HG03097 (cell line): Measurements from ENCODE around the gene MSRB3.

Experiments
- ATAC-seq: cut with Tn5 transposase; IDR thresholded peaks from one replicate; pipeline ENCODE4 v1.9.1; 2021; ENCODE audit not compliant: unreplicated experiment, low FRiP score

The MSRB3 gene

DNA sequence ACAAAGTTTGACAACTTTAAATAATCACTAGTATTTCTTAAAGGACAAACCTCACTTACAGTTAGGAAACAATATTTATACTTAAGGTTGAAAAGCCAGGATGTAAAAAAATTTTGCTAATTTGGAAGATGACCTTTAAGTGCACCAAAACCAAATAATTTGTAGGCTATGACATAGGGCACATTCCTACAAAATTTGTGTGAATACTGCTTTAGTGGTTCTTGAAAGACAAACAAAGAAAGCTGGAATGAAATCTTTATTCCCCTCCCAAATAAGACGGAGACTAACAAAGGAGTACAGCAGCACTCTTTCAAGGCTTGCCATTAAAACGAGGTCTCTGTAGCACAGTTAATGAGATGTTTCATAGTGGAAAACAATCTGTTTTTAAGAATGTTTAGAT lies 45.6 kb downstream of the MSRB3 start:
- no peak for ATAC-seq

DNA sequence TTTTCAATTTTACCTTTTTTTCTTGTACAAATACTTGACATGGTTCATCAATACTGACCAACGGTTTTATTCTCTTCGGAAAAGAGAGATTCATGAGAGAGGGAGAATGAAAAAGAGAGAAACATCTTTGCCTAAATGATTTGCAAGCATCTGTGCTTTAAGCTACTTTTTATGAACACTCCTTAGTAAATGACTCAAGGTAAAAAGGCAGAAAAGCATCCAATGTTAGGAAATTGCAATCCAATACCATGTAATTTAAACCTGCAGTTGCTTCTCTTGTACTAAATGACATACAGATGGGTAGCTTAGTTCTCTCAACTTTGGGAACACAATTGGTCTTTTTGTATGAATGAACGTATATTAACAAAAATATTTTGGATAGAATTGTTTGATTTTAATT lies 46.1 kb downstream of the MSRB3 start:
- no peak for ATAC-seq

DNA sequence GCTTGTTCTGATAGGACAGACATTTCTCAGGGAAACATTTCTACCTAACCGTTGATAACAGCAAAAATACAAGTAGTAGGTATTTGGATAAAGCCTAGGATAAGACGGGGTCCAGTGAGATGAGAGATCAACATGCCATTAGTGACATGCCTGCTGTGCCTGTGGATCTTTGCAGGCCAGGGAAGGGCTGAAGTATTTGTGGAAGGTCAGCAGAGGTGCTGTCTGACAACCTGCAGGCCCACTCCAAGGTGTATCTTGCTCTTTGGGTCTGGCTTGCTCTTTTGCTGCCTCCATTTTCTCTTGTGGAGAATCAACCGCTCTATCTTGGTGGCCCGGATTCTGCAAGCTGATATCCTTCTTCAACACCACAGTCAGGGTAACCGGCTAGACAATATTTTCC lies 46.7 kb downstream of the MSRB3 start:
- no peak for ATAC-seq

DNA sequence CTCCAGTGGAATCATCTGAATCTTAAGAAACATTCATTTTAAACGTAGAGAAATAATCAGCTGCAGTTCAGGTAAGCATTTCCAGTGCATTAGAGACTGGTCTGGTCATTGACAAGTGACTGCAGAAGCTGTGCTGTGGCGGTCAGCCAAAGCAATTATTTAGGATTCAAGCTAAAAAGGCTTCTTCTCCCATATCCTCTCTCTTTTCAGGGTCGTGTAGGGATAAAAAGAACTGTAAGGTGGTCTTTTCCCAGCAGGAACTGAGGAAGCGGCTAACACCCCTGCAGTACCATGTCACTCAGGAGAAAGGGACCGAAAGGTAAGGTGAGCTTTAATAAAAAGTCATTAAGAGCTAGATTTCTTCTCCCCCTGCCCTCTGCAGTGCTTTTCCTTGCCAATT lies 48.1 kb downstream of the MSRB3 start:
- ATAC-seq = no peak

DNA sequence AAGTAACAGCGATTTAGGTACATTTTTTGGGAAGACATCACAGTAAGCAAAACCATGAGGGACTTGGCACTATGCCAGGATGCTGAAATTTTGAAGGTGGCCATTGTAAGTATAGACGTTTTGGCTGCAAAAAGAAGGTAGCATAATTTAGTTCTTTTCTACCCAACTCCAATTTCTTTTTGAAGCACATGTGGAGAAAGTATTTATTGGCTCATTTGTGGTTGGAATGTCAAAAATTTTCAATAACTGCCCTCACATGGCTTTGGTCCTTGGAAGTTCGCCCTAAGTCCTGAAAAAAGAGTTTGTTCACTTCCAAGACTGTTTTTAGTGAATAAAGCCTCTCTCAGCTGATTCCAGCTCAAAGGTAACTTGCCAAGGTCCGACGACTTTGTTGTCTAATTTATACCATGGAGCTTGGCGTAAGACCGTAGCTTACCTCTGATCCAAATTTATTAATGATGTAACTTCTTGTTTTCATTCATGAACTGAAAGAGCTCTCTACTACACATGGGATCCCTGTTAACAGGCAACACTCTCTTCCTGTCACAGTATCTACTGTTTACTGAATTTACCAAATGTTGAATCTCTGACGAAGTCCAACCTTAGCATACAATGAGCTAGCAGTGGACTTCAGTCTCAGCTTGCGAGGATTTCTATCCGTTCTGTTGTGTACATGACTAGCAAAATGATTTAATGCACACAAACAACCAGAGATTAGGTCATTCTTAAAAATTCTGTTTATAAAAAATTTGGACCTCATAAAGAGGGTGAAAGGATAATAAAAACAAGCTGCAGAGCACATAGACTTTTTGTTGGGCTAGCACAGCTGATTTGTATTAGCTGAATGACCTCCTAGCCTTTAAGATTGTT lies 49.0 kb downstream of the MSRB3 start:
- no peak for ATAC-seq

DNA sequence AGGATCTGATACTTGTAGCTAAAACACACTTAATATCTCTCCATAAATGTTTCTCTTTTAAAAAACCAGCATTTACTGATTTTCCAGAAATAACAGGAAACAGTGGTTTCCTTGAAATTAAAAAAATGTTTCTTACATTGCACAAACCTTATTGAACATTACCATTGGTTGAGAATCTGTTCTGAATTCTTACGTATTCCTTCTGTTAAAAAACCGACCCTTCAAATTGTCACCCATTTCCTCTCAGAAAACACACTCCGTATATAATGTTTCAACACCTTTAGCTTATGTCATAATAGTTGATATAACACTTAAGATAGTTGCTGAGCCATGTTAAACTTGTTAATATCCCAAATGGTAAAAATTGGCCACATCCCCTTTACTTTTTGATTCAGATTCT lies 51.2 kb downstream of the MSRB3 start:
- ATAC-seq = no peak

DNA sequence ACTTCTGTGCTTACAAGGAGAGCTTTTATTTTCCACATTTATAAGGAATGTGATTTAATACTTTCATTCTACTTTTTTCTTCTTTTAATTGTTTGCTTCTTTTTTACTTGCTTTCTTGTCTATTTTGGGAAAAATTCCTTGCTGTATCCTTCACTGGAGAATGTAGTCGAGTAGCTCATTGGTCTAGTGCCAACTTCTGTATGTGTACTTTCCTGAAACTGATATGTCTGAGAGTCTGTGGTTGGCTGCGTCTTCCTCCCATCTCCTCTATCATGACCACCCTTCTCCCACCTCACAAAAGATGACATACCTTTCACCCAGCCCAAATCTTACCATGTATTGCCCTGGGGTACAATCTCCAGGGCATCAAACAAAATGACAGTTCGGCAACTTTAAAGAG lies 51.8 kb downstream of the MSRB3 start:
- ATAC-seq = no peak

DNA sequence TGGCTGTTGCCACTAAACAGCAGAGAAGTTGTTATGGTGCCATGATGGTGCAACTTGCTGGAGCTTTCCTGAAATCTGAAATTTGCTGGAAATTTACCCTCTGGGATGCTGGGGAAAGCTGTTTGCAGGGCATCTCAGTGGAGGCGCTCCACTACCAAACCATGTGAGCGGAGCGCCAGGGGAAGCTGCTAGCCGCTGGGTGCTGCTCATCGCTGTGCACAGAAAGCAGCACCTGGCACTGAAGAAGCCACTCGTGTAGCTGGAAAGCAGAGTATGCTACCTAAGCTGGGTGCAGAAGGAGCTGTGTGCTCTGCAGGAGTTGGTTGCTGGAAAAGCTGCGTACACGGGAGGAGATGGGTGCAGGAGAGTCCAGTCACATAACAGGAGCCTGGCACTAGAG lies 53.0 kb downstream of the MSRB3 start:
- no peak for ATAC-seq

DNA sequence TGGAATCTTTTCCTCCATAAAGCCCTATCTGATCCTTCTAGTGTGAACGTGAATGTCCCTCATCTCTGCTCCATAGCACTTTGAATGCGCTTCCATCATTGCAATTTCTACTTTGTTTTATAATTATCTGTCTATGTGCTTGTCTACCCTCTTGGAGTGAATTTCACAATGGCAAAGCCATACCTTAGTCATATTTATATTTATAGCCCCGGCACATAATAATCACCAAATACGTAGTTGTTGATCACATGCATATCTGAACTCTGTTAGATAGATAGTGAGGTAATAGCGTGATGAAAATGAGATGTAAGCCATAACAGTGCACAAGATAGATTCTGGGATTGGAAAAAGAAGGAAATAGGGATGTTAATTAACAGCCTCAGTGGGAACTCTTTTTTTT lies 55.2 kb downstream of the MSRB3 start:
- ATAC-seq = no peak

DNA sequence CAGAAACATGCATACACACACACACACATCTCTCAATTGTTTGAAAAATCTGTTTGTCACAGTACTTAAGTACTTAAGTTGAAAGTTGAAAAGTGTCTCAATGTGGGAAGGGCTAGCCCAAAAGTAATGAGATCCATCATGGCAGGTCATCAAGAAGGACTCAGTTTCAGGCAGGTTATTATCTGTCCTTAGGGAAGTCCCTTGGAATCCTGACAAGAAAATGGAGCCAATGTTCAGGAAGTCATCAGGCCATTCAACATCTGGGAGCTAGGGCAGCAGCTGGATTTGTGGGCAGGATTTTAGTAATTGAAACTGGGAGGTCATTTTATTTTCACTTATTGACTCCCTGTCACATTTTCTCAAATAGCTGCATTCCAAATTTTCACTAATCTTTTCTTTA lies 56.0 kb downstream of the MSRB3 start:
- ATAC-seq = no peak

DNA sequence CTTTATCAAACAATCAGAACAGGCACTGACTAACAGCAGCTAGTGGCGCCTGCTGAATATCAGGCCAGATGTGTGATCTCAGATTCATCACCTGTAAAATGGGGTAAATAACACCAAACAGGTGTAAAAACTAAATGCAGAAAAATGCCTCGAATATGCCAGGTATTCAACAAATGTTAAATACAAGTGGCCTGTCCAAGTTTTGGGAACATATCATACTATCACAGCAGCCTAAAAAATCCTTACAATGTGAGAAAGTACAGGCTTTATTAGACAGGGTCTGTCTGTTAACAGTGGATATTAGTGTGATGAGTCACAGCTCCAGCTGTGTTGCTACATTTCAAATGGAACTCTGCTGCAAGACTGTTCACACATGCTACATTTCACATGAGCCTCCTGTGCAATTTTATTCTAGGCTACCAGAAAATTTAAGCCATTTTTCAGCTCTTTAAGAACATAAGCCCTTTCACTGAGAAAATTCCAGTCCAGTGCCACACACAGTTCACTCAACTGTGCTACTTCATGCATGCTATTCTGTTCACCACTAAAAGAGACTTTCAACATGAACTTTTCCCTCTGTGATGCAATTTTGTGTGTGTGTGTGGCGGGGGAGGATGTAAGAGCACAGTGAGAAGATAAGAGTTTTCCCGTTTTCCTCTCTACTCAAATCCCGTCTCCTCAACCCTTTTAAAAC lies 56.7 kb downstream of the MSRB3 start:
- ATAC-seq = no peak

DNA sequence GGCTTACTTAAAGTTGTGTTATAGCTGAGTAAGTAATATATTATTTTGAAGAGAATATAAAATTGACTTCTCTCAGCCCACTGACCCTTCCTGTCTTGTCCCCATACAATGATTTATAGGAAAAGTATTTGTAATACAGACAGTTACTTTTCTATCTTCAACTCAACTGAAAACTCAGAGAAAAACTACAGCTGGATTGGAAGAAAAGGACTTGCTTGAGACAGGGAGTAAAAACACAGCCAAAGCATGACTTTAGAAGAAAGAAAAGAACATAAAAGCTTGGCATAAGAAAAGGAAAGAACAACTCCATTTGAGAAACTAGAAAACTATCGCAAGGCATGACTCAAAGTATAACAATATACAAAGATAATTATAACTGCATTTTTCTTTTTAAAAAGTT lies 57.5 kb downstream of the MSRB3 start:
- ATAC-seq = no peak

DNA sequence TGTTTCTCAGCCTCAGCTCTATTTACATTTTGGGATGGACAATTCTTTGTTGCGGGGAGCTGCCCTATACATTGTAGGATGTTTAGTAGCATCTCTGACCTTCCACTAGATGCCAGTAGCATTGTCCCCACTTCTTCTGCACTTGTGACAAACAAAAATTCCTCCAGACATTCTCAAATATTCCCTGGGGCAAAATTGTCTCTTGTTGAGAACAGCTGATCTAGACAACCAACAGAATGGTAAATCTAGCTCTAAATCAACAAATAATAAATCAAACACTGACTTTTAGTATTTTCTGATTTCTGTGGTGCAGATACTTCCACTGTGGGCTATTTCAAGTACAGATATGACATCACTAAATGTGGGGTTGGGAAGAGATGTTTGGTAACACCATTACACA lies 60.7 kb downstream of the MSRB3 start:
- no peak for ATAC-seq

DNA sequence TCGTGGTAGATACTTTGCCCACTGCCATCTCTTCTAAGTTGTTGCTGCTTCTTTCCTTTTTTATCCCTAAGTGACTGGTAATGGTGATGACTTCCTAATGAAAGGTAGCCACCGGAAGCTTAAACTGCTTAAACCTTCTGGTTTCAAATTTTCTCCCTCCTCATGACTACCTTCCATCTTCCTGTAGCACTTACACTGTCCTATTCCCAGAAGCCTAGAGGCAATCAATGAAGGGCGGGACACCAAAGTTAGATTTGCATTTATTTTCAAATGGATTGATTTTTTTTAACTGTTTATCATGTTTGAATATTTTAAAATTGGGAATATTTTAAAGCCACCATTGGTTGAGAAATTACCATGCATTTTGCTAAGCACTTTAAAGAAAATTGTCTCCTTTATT lies 64.7 kb downstream of the MSRB3 start:
- ATAC-seq = no peak

DNA sequence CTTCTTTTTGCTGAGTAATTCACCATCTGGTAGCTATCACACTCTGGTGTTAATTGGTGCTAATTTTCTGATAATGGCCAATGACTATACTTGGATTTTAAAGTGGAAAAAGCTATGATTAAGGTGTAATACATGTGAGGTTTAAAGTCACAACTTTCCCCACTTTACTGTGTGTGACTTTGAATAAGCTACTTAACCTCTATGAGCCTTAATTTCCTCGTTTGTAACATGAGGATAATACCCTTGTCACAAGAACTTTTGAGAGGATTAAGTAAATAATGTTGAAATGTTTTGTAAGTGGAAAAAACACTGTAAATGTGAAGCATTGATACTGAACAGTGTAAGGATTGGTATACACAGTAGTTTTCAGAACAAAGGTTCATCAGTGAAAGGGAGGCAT lies 65.3 kb downstream of the MSRB3 start:
- no peak for ATAC-seq

DNA sequence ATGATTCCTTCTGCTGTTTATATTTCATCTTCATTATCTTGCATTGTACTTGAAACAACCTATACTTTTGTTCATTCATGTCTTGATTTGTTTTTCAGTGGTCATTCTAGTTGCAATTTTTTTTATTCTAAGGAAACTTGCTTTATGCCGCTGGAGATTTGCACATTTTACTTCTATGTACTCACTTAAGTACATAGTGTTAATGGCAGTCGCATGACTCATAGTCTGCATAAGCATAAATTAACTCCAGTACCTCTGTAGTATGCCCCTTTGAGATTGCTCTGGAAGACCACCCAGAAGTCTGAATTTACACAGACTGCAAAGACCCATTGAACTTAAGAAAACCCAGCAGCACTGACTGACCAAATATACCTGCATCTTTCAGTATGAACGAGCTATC lies 77.0 kb downstream of the MSRB3 start:
- ATAC-seq = no peak

DNA sequence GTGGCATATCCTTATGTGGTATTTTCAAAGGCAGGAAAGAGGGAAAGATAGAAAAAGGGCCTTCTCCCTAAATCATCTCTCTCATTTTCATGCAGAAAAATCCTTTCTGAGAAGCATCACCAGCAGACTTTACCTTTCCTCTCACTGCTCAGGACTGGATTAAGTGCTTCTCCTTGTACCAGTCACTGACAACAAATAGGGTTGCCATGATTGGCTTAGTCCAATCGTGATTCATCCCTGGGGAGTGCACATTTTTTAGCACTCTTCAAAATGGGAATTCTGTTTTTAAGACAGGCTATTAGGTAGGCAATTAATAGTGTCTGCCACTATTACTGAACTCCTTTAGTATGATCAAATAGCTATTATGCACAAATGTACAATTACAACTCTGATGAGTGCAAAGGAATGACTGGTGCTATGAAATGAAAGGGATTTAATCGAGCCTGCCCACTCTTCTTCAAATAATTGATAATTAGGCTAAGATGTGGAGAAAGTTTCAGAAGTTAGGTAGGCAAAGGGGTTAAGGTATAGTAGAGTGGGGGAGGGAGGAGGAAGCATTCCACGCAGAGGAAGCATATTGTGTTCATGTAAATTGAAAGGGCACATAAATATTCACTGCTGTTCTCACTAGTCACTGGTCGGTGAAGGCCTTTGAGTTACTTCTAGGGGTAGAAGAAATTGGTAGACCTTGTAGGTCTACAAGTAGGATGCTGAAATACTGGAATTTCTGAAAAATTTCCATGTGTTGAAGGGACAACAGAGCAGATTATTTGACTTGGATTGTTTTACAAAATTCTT lies 84.0 kb downstream of the MSRB3 start:
- no peak for ATAC-seq

DNA sequence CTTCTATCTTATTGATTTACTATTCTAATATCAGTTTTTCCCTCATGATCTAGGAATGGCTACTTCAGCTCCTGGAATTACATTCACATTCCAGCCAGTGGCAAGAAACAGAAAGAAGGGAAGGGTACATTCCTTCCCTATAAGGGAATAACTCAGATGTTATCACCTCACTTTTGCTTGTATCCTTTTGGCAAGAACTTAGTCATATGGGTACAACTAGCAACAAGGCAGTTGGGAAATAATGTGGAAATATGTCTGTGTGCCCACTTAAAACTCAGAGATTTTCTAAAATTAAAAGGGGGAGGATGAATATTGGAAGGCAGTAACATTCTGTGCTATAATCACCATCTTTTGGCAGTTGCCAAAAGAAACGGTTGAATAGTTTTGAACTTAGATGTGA lies 85.6 kb downstream of the MSRB3 start:
- ATAC-seq = no peak

DNA sequence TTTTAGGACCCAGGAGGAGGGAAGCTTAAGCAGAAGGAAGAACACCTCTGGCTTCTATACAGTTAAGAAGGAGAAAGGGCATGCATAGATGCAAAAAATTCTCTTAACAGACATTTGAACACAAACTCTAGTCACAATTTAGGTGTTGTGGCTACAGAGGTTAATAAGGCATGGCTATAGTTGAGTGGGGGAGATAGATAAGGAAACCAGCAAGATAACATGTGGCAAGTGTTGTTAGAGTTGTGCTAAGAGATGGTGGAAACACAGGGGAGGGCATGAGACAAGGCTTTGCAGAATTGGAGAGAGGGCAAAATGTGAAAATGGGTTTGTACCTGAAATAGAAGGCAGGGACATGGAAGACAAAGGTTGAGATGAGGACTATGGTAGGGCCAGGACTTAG lies 88.9 kb downstream of the MSRB3 start:
- no peak for ATAC-seq

DNA sequence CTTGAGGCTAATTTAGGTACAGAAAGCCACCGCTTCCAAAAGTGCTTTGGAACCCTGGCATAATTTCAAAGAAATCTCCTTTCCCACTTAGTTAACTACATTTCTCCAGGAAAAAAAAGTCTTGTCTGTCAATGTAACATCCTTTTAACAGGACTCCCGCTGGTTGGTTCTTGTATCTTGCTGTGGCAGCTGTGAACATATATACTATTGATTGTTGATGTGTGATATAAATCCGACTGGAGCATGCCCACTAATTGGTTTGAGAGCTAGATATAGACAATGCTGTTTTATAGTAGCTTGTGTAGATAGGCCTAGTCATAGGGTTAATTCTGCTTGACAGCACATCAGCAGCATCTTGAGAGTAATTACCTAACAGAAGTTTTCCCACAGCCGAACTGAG lies 89.6 kb downstream of the MSRB3 start:
- ATAC-seq = no peak

DNA sequence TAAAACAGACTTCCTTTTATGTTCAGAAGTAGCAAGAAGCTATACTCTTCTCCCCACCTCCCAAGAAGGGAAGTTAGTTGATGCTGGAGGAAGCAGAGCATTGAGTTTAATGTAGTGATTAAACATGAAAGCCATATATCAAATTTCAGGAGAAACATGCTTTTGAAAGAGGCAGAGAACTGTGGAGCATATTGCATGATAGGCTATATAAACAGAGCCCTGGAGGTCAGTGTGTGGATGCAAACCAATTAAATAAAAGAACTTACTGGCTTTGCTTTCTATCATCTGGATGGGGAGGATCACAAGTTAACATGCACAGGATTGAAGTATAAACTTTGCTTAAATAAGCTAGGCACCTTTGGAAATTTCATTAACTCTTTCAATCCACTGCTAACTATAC lies 94.1 kb downstream of the MSRB3 start:
- no peak for ATAC-seq

DNA sequence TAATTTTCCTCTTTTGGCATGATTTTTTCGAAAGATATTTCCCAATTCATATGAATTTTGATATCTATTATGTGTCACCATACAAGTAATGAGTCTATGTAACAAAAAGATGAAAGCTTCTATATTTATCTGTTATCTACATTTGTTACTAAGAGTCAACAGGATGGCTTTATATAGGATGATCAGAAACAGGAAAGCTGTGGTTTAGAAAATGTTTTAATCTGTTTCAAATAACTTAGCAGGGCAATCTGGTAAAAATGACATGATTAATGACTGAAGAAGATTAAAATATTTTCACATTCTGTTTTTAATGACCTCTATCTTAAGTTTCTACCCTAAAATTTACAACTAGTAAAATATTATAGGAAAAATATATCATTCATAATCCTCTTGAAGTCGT lies 105.8 kb downstream of the MSRB3 start:
- ATAC-seq = no peak
